Measurements from ENCODE around the gene HEMK1.

DNA sequence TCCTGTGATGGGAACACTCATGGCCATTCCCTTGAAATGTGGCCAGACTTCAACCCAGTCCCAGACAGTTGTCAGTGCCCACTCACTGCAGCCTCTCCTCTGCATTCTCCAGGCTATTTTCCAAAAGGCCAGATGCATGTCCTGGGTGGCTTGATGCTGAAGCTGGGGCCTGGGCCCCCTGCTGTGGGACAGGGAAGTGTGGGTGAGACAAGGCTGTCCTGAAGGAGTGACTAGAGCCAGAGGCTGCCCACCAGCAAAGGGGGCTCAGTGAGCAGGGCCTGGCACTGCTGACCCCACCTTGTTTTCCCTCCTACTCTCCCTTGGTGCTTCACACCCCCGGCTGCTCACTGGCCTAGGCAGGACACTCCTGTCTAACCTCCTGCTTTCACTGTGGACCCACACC, 30.4 kb downstream of the HEMK1 start:
- TF ChIP-seq, protein P1, sequence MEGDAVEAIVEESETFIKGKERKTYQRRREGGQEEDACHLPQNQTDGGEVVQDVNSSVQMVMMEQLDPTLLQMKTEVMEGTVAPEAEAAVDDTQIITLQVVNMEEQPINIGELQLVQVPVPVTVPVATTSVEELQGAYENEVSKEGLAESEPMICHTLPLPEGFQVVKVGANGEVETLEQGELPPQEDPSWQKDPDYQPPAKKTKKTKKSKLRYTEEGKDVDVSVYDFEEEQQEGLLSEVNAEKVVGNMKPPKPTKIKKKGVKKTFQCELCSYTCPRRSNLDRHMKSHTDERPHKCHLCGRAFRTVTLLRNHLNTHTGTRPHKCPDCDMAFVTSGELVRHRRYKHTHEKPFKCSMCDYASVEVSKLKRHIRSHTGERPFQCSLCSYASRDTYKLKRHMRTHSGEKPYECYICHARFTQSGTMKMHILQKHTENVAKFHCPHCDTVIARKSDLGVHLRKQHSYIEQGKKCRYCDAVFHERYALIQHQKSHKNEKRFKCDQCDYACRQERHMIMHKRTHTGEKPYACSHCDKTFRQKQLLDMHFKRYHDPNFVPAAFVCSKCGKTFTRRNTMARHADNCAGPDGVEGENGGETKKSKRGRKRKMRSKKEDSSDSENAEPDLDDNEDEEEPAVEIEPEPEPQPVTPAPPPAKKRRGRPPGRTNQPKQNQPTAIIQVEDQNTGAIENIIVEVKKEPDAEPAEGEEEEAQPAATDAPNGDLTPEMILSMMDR (IDR thresholded peaks at IDR 0.05; ENCODE audit: control extremely low read depth in 1 of 3, insufficient read depth in 1 of 3, low read depth in 1 of 3, low read length in 3 of 3): no peak
- TF ChIP-seq SUZ12 (IDR thresholded peaks at IDR 0.05; ENCODE audit: low read length) (no peak), POLR2A (IDR thresholded peaks at IDR 0.05; ENCODE audit: control extremely low read depth in 1 of 2, low read depth in 2 of 2, low read length in 2 of 2) (no peak), RFX5 (IDR thresholded peaks at IDR 0.05; ENCODE audit: borderline replicate concordance, low read depth, low read length) (no peak), JUN (IDR thresholded peaks at IDR 0.05; ENCODE audit: low read depth, low read length) (no peak), TBP (IDR thresholded peaks at IDR 0.05; ENCODE audit: low read depth, low read length) (no peak), EGR1 (IDR thresholded peaks at IDR 0.05; ENCODE audit: borderline replicate concordance, low read depth, low read length) (no peak), BCL11A (IDR thresholded peaks at IDR 0.05; ENCODE audit: low read depth in 2 of 2, low read length in 2 of 2) (no peak), EZH2 (IDR thresholded peaks at IDR 0.05; ENCODE audit: low read depth, low read length, severe bottlenecking) (no peak)
